Measurements from ENCODE around the gene PRPF6.

DNA sequence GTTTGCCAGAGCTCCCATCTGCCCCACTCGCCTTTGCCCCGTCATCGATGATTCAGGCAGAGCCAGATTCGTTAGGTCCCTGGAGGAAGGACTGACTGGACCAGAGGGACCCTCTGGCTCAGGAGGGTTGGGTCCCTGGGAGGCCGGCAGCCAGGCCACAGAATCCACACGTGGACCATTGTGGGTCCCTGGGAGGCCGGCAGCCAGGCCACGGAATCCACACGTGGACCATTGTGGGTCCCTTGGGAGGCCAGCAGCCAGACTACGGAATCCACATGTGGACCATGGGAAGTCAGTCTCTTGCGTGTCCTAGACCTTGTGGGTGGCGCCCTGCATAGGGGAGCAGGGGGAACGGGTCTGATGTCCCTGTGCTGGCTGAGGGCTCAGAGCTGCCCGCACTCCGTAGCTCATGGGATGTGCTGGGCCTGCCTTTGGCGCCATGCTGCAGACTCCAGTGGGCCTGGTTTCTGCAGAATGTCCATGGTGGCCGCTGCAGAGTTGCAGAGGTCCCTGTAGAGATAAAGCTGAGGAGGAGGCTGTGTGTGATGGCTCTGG, 48.2 kb upstream of the PRPF6 start:
- TF ChIP-seq CTCF (IDR thresholded peaks at IDR 0.05; ENCODE audit: poor library complexity, severe bottlenecking) (no peak), RAD21 (conservative IDR thresholded peaks at IDR 0.05) (no peak), POLR2AphosphoS5 (IDR thresholded peaks at IDR 0.05) (no peak), EZH2 (IDR thresholded peaks at IDR 0.05; ENCODE audit: borderline replicate concordance, insufficient read depth, low read length, poor library complexity, severe bottlenecking) (no peak), TAF1 (IDR thresholded peaks at IDR 0.05; ENCODE audit: low read depth) (no peak), SMC3 (conservative IDR thresholded peaks at IDR 0.05; ENCODE audit: poor library complexity) (no peak), MXI1 (conservative IDR thresholded peaks at IDR 0.05; ENCODE audit: poor library complexity, severe bottlenecking) (no peak), EP300 (conservative IDR thresholded peaks at IDR 0.05; ENCODE audit: poor library complexity, severe bottlenecking) (no peak)
- TF ChIP-seq, protein P1, sequence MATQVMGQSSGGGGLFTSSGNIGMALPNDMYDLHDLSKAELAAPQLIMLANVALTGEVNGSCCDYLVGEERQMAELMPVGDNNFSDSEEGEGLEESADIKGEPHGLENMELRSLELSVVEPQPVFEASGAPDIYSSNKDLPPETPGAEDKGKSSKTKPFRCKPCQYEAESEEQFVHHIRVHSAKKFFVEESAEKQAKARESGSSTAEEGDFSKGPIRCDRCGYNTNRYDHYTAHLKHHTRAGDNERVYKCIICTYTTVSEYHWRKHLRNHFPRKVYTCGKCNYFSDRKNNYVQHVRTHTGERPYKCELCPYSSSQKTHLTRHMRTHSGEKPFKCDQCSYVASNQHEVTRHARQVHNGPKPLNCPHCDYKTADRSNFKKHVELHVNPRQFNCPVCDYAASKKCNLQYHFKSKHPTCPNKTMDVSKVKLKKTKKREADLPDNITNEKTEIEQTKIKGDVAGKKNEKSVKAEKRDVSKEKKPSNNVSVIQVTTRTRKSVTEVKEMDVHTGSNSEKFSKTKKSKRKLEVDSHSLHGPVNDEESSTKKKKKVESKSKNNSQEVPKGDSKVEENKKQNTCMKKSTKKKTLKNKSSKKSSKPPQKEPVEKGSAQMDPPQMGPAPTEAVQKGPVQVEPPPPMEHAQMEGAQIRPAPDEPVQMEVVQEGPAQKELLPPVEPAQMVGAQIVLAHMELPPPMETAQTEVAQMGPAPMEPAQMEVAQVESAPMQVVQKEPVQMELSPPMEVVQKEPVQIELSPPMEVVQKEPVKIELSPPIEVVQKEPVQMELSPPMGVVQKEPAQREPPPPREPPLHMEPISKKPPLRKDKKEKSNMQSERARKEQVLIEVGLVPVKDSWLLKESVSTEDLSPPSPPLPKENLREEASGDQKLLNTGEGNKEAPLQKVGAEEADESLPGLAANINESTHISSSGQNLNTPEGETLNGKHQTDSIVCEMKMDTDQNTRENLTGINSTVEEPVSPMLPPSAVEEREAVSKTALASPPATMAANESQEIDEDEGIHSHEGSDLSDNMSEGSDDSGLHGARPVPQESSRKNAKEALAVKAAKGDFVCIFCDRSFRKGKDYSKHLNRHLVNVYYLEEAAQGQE (IDR thresholded peaks at IDR 0.05; ENCODE audit: borderline replicate concordance), result no peak
